ENCODE measurements around the gene TSC1.
"Not testable (repeated sequence)": the region's sequence is repeated elsewhere in the genome, so short reads cannot be mapped to it uniquely, and the experiment has no call there.

TSC1 gene

GRCh38 chr9:132944294-132945185 is at the start of gene TSC1:
Gene TSC1 (minus strand): TSS chr9:132944616. CDS start chr9:132928872, 15,744 bp downstream.
- peak; percentile 99 for DNase-seq (ENCODE audit: low spot score)

GRCh38 chr9:132993511-132993939 is 49.1 kb upstream of the TSC1 start:
- no peak for DNase-seq (ENCODE audit: low spot score)

GRCh38 chr9:132991351-132992300 is 47.2 kb upstream of the TSC1 start:
- no peak for DNase-seq (ENCODE audit: low spot score)

- no peak for DNase-seq (ENCODE audit: low spot score)
Observed at GRCh38 chr9:132990781-132991180, 46.4 kb upstream of the TSC1 start.

- not testable (repeated sequence) for DNase-seq (ENCODE audit: low spot score)
Observed at GRCh38 chr9:132989998-132990557, 45.7 kb upstream of the TSC1 start.

- peak; percentile 43 for DNase-seq (ENCODE audit: low spot score)
Observed at GRCh38 chr9:132989414-132989996, 45.1 kb upstream of the TSC1 start.

GRCh38 chr9:132989014-132989310 is 44.5 kb upstream of the TSC1 start:
- DNase-seq (ENCODE audit: low spot score) = no peak

GRCh38 chr9:132988244-132989013 is 44.0 kb upstream of the TSC1 start:
- DNase-seq (ENCODE audit: low spot score) = no peak

- DNase-seq (ENCODE audit: low spot score) = peak; percentile 43
Observed at GRCh38 chr9:132986640-132987620, 42.5 kb upstream of the TSC1 start.

- DNase-seq (ENCODE audit: low spot score) = no peak
Observed at GRCh38 chr9:132986114-132986513, 41.7 kb upstream of the TSC1 start.

GRCh38 chr9:132985489-132985888 is 41.1 kb upstream of the TSC1 start:
- DNase-seq (ENCODE audit: low spot score) = no peak

- no peak for DNase-seq (ENCODE audit: low spot score)
Observed at GRCh38 chr9:132985071-132985350, 40.6 kb upstream of the TSC1 start.

- DNase-seq (ENCODE audit: low spot score) = no peak
Observed at GRCh38 chr9:132984202-132985070, 40.0 kb upstream of the TSC1 start.

- DNase-seq (ENCODE audit: low spot score) = no peak
Observed at GRCh38 chr9:132983491-132984201, 39.2 kb upstream of the TSC1 start.

GRCh38 chr9:132982458-132982857 is 38.0 kb upstream of the TSC1 start:
- DNase-seq (ENCODE audit: low spot score) = no peak

- no peak for DNase-seq (ENCODE audit: low spot score)
Observed at GRCh38 chr9:132980157-132980556, 35.7 kb upstream of the TSC1 start.

GRCh38 chr9:132978451-132979131 is 34.2 kb upstream of the TSC1 start, which contains the start of gene GFI1B:
Gene GFI1B (plus strand): TSS chr9:132978694. CDS start chr9:132986679, 7,985 bp downstream.
- no peak for DNase-seq (ENCODE audit: low spot score)

GRCh38 chr9:132978112-132978450 is 33.7 kb upstream of the TSC1 start:
- DNase-seq (ENCODE audit: low spot score) = no peak
